Stimulated activated CD8-positive, alpha-beta memory T cell treated with anti-CD3 and anti-CD28 coated beads, Interleukin-7, amount 100 ng/mL, for 4 hours (primary cell): ENCODE measurements around the gene RHBDF2.

Source experiments
- DNase-seq, 2 donors: peaks; one replicate each; pipeline ENCODE4 v3.0.0-alpha.2; 2020; ENCODE audit warnings: low read depth in 2 of 2

The RHBDF2 gene

DNA sequence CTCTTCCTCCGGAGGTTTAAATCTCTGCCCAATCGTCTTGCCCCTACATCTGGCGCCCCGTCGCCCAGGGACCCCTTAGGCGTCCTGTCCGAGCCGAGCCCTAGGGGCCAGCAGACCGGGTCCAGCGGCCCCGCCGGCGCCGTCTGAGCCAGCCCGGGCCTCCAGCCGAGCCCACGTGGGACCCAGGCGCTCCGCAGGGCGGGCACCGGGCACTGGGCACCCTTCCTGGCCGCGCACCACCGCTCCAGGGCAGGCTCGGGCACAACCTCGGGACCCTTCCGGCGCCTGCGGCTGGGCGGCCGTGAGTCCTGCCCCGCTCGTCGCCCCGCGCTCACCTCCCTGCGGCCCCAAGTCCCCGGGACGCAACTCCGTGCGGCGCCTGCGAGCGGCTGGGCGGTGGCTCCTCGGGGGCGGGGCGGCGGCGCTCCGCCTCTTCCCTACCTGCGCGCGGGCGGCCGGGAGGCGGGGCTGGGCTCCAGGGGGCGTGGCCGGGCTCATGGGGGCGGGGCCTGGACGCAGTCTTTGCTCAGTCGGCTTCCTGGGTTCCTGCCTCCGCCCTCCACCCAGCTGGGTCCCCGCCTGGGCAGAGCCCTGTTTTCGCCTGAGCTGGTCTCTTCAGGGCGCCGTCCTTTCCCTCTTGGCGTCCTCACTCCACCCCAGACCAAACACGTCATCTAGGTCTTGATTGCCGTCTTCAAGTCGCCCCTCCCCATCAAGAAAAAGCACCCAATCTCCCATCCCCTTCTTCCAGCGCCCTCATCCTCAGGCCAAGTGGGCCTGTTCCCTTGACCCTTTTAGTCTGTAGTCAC is at the start of gene RHBDF2:
Gene RHBDF2, minus strand, starts transcription at position 406 of the 809 bp plus-strand sequence. CDS start 19,899 bp downstream, outside the sequence.
- DNase-seq: peak; percentile 87 to 93

- DNase-seq: no peak
Observed at GRCh38 chr17:76549539-76549938, 48.3 kb upstream of the RHBDF2 start.

DNA sequence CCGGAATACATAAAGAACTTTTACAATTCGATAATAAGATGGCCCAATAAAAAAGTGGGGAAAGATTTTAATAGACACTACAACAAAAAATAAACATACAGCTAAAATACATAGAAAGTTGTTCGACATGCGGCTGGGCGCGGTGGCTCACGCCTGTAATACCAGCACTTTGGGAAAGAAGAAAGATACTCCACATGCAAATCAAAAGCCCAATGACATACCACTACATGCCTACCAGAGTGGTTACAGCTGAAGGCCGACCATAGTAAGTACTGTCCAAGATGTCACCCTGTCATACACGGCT is 47.9 kb upstream of the RHBDF2 start:
- no peak for DNase-seq

GRCh38 chr17:76548378-76549214 is 47.4 kb upstream of the RHBDF2 start:
- DNase-seq: no peak

GRCh38 chr17:76547642-76548202 is 46.5 kb upstream of the RHBDF2 start:
- no peak for DNase-seq

DNA sequence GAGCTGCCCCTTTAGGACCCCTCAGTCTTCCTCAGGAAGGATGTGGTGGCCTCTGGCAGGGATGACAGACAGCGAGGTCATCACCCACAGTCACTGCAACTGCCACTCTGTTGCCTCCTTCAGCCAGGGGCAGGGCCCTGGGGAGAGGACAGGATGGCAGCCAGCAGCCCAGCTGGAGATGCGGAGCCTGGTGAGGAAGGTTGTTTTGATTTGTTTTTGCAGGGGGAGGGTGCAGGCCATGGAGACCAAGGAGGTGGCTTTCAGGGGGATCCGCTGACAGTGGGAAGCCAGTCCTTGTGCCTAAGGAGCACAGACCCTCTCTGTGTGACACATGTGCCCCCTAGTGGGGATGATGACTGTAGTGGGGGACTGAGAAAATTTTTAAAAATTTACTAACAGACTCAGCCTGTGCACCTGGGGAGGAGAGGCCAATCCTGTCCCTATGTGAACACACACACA is 46.0 kb upstream of the RHBDF2 start:
- DNase-seq: peak; percentile 38 to 41

DNA sequence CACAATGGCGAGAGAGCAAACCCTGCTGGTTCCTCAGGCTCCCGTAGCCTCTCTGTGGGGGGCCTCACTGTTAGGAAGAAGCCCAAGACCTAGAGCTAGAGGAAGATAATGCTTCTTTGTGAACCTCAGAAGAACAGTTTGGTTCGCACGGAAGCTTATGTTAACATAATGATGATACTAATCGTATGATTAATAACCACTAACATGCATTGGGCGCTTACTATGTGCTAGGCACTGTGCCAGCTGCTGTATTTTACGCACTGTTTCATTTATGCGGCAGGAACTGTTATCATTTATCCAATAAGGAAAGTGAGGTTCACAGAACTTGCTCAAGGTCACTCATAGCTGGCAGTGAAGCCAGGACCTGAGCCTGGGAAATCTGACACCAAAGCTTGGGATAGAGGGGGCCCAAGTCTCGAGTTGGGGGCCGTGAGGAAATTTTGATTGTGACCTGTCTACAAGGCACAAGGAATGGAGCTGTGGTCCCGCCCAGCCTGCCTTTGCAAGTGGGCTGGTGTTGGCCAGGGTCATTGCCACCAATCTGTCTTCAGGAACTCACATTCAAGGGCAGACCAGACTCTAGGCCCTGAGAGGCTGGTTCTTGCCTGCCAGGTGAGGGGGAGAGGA is 45.4 kb upstream of the RHBDF2 start:
- no peak for DNase-seq

DNA sequence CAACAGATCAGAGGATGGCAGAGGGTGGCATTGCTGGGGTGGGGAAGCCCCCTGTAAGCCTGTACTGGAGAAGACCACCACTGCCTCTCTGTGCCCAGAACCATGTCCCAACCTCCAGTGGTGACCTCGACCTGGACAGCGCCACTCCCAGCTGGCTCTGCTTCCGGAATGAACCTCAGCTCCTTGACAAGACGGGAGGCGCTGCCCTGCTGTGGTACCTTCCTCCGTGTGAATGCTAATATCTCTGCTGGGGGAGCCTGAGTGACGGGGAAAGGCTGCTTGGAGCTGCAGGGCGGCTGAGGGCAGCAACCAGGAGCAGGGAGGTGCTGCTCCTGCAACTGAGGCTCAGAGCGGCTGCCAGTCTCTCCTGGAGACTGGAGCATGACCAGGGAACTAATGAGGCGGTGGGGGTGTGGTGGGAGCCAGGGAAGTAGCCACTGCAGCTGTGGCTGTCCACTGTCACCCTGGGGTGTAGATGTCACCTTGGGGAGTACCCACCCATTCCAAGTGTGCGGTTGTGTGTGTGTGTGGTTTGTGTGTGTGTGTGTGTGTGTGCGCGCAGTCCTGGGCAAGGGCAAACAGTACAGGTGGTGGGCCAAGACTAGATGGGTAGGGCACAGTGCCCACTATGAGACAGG is 44.8 kb upstream of the RHBDF2 start:
- no peak for DNase-seq

GRCh38 chr17:76544546-76545365 is 43.5 kb upstream of the RHBDF2 start:
- DNase-seq: no peak

GRCh38 chr17:76543826-76544545 is 42.8 kb upstream of the RHBDF2 start:
- DNase-seq: no peak

GRCh38 chr17:76543482-76543825 is 42.2 kb upstream of the RHBDF2 start:
- no peak for DNase-seq

GRCh38 chr17:76542984-76543383 is 41.8 kb upstream of the RHBDF2 start:
- no peak for DNase-seq

GRCh38 chr17:76542566-76542971 is 41.3 kb upstream of the RHBDF2 start:
- DNase-seq: no peak

DNA sequence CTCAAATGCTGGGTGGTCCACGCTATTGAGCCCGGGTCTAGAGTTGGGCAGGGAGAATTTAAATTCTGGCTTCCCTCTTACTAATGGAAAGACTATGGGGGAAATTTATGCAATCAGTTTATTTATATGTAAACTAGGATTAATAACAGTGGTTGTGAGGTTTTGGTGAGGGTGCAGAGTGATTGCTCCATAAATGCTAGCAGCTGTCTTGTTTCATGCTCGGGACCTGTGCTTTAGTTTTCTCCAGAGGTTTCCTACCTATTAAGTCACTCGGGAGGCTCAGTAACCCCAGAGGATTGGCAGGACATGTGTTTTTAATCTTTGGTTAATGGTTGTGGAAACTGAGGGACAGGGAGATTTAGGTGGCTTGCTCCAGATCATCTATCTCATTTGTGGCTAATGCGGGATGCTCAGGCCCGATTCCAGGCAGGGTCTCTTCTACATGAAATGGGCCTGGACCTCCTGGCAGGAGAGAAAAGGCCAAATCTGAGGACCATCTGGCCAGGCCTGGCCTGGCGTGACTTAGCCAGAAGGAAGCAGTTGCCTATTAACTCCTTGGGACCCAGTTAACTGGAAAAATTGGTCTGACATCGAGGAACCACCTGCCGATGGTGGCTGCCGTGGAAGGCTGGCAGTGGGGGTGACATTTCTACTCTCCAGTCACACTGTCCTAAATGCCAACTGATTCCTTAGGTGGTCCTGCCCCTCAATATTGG is 40.7 kb upstream of the RHBDF2 start:
- DNase-seq: no peak

DNA sequence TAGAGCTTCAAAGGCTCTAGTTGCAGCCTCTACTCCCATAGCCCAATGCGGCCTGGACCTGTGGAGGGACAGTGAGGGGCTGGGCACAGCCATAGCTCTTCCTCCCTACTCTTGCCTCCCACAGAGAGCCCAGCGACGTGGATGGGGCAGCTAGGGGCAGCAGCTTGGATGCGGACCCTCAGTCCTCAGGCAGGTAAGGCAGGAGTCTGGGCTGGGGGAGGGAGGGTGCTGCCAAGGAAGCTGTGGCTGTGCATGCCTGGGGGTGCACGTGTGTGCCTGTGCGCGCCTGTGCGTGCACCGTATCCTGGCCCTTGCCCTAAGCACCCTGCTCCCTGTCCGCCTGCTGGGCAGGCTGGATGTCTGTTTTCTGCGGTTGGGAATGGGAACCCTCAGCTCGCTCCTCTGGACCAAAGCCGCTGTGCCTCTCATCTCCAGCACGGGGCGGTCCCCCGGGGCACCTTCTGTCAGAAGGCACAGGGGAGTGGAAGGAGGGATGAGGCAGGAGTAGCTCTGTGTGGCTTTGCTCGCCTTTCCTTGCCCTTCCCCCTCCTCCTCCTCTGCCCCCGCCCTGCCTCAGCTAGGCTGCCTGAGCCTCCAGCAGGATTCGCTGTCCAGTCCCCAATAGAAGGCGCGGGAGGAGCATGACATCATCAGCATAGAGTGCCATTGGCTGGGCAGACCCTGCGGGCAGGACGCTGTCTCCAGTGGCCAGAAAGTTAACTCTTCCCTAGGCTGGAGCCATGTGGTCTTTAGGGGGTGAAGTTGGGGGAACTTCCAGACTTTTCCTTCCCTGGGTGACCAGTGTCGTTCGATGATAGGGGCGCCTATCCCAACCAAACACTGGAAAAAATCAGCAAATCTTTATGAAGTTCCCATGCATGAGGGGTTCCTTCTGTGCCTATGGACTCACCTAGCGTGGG is 39.4 kb upstream of the RHBDF2 start:
- no peak for DNase-seq

- no peak for DNase-seq
Observed at GRCh38 chr17:76539631-76540271, 38.5 kb upstream of the RHBDF2 start, which contains the start of gene PRCD. PRCD (plus strand) TSS chr17:76540044; CDS start chr17:76540142, 98 bp downstream.

GRCh38 chr17:76538941-76539570 is 37.8 kb upstream of the RHBDF2 start:
- no peak for DNase-seq
